DND-41 (cell line): ENCODE results near the gene PPP1R12C.

Experiments used
- ATAC-seq: fragments of 200-7000 bp; cut with Tn5 transposase; 3 replicates; pipeline ENCODE4 v1.9.1; 2021; ENCODE audit warnings: low read depth; ENCODE audit not compliant: insufficient read depth
- DNase-seq: peaks from one replicate; pipeline ENCODE4 v3.0.0-alpha.2; 2020
- H2AFZ ChIP-seq: 2 replicates; pipeline ENCODE4 v1.6.0; 2012; ENCODE audit warnings: low read depth, low read length
- H3K27ac ChIP-seq: 2 replicates; pipeline ENCODE4 v1.5.1; 2012; ENCODE audit warnings: low read length, inconsistent platforms
- H3K27me3 ChIP-seq: fragments of 200-600 bp; sonication (generic); 2 replicates; pipeline ENCODE4 v1.6.0; 2012; ENCODE audit warnings: low read length, mild to moderate bottlenecking, inconsistent platforms; ENCODE audit not compliant: insufficient read depth, poor library complexity
- H3K36me3 ChIP-seq: 2 replicates; pipeline ENCODE4 v1.5.1; 2012; ENCODE audit warnings: low read length, inconsistent platforms; ENCODE audit not compliant: insufficient read depth
- H3K4me1 ChIP-seq: 2 replicates; pipeline ENCODE4 v1.5.1; 2012; ENCODE audit warnings: mild to moderate bottlenecking, low read length; ENCODE audit not compliant: insufficient read depth
- H3K4me2 ChIP-seq: 2 replicates; pipeline ENCODE4 v1.6.0; 2012; ENCODE audit warnings: mild to moderate bottlenecking, moderate library complexity, low read length, inconsistent platforms; ENCODE audit not compliant: insufficient read depth
- H3K4me3 ChIP-seq, 2 experiments: fragments of 200-600 bp in 1 of 2; shearing (Covaris generic) in 1 of 2; 2 replicates each; pipeline ENCODE4 v1.5.1; 2012 to 2016; ENCODE audit warnings: inconsistent platforms in 2 of 2, low read length in 2 of 2, mild to moderate bottlenecking in 2 of 2, low read depth in 1 of 2, moderate library complexity in 1 of 2
- H3K79me2 ChIP-seq: 2 replicates; pipeline ENCODE4 v1.6.0; 2012; ENCODE audit warnings: low read length, inconsistent platforms; ENCODE audit not compliant: insufficient read depth
- H3K9ac ChIP-seq: 2 replicates; pipeline ENCODE4 v1.6.0; 2012; ENCODE audit warnings: low read depth, mild to moderate bottlenecking, inconsistent platforms, low read length, moderate library complexity
- H3K9me3 ChIP-seq: 2 replicates; pipeline ENCODE4 v1.5.1; 2012; ENCODE audit warnings: low read length, moderate library complexity, mild to moderate bottlenecking, inconsistent platforms; ENCODE audit not compliant: insufficient read depth, severe bottlenecking
- H4K20me1 ChIP-seq: 2 replicates; pipeline ENCODE4 v1.6.0; 2012; ENCODE audit warnings: low read length; ENCODE audit not compliant: insufficient read depth
- EZH2 ChIP-seq: IDR thresholded peaks from 3 replicates; pipeline ENCODE4 v1.6.1; 2012; ENCODE audit warnings: borderline replicate concordance, low read depth, mild to moderate bottlenecking, moderate library complexity, low read length, inconsistent platforms; ENCODE audit not compliant: severe bottlenecking
- TF ChIP-seq, protein P1 (sequence below): IDR thresholded peaks from 2 replicates; pipeline ENCODE4 v1.5.1; 2012; ENCODE audit warnings: borderline replicate concordance, low read length, moderate library complexity, mild to moderate bottlenecking; ENCODE audit not compliant: poor library complexity, severe bottlenecking; ENCODE audit errors: extremely low read depth

The PPP1R12C gene

DNA sequence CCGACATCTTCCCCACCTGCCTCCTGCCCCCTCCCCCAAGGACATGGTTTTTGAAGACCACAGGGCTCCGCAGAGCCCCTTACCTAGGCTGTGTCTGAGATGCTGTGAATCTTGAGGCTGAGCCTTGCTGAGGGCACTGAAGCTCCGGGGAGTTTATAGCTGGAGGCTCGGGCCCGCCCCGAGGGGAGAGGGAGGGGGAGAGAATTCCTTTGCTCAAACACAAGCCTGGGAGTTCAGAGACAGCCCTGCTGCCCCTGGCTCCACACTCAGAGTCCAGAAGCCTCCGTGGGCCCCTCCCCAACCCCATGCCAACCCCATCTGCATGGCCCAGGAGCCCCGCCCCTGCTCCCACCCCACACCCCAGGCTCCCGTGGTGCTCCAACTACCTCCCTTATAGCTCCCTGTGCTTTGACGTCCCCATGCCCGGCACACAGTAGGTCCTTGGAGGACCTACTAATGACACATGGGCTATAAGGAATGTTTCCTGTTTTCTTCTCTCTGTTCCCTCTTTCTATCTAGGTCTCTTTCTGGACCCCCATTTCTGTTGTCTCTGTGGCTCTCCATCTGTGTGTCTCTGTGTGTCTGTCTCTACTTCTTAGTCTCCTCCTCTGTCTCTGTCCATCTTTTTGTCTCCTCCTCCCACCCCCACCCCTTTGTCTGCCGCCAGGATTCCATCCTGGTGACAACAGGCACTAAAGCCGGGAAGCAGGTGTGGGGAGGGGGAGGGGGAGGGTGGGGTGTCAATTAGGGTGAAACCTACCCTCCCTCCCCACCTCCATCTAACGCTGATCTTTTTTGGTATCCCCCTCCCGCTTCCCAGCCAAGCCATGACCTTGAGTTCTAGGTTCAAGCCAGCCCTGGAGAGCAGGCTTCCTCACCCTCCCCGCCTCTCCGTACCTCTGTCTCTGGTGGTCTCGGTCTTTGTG lies 31.9 kb upstream of the PPP1R12C start, which contains the start of gene TNNT1:
Gene TNNT1 (minus strand): TSS at position 129 of the 926 bp plus-strand sequence. CDS start 2,049 bp downstream, outside the sequence.
- Histone ChIP-seq H3K27me3 (peaks cover 13% of the 10 kb centered on the region), H3K4me1 (peaks cover 12% of the 10 kb centered on the region; the same call in 1 of the 2 replicates), H3K9me3 (no peaks in the 10 kb centered on the region), H4K20me1 (no peaks in the 10 kb centered on the region), H3K4me2 (no peak within 1 kb of the TSS), H3K36me3 (no peaks in the 10 kb centered on the region), H2AFZ (no peak within 1 kb of the TSS), H3K4me3 (no peak within 1 kb of the TSS), H3K27ac (no peak within 1 kb of the TSS), H3K9ac (no peak within 1 kb of the TSS), H3K79me2 (no peaks in the 10 kb centered on the region)
- no peak for DNase-seq
- no peak for TF ChIP-seq EZH2
- TF ChIP-seq, protein P1, sequence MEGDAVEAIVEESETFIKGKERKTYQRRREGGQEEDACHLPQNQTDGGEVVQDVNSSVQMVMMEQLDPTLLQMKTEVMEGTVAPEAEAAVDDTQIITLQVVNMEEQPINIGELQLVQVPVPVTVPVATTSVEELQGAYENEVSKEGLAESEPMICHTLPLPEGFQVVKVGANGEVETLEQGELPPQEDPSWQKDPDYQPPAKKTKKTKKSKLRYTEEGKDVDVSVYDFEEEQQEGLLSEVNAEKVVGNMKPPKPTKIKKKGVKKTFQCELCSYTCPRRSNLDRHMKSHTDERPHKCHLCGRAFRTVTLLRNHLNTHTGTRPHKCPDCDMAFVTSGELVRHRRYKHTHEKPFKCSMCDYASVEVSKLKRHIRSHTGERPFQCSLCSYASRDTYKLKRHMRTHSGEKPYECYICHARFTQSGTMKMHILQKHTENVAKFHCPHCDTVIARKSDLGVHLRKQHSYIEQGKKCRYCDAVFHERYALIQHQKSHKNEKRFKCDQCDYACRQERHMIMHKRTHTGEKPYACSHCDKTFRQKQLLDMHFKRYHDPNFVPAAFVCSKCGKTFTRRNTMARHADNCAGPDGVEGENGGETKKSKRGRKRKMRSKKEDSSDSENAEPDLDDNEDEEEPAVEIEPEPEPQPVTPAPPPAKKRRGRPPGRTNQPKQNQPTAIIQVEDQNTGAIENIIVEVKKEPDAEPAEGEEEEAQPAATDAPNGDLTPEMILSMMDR: no peak
- no peak for ATAC-seq

DNA sequence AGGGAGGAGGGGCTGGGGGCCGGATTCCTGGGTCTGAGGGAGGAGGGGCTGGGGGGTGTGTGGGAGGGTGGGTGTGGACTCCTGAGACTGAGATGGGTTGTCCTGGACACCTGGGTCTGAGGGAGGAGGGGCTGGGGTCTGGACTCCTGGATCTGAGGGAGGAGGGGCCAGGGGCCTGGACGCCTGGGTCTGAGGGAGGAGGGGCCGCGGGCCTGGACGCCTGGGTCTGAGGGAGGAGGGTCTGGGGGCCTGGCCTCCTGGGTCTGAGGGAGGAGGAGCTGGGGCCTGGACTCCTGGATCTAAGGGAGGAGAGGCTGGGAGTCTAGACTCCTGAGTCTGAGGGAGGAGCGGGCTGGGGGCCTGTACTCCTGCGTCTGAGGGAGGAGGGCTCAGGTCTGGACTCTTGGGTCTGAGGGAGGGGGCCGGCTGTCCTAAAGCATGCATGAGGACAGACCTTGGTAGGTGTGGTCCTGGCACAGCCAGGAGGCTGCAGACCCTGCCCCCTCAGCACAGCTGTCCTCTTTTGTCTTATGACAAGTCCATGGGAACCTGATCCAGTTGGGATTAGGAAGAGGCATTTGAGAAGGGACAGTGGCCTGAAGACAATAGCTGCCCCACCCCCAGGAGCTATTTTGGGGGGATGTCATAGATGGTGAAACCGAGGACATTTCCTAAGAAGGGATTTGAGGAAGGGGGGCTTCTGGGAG lies 30.3 kb upstream of the PPP1R12C start:
- no peak overlapping the region for H3K4me3 ChIP-seq
- H3K79me2 ChIP-seq: no peaks in the 10 kb centered on the region
- H3K9me3 ChIP-seq: no peaks in the 10 kb centered on the region
- no peak overlapping the region for H2AFZ ChIP-seq
- H3K36me3 ChIP-seq: no peaks in the 10 kb centered on the region
- H3K4me2 ChIP-seq: no peak overlapping the region
- H3K27me3 ChIP-seq: peaks cover 13% of the 10 kb centered on the region
- DNase-seq (no peak), ATAC-seq (no peak)
- TF ChIP-seq EZH2: no peak
- TF ChIP-seq, protein P1: no peak
- H4K20me1 ChIP-seq: no peaks in the 10 kb centered on the region
- no peak overlapping the region for H3K27ac ChIP-seq
- H3K4me1 ChIP-seq: no peaks in the 10 kb centered on the region
- H3K9ac ChIP-seq: no peak overlapping the region

DNA sequence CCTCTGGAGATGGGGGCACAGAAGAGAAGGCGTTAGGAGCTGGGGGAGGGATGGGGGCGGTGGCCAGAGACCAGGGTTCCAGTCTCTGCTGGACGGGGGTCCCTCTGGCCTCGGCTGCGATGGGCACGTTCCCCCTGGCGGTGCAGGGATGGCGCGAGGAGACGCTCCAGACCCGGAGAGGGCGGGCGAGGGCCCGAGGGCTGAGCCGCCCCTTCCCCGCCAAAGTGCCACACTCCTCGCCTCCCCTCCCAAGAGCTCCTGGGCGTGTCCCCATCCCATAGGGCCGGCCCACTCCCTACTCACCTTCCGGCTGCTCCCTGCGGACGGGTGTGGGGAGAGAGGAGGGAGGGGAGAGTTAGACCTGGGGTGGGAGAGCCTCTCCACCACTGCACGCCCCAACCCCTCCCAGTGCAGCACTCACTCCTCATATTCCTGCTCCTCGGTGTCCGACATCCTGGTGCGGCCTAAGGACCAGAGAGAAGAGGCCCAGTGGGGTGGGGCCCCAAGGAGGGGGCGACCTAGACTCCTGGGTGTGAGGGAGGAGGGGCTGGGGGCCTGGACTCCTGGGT lies 29.4 kb upstream of the PPP1R12C start:
- no peaks in the 10 kb centered on the region for H3K79me2 ChIP-seq
- H4K20me1 ChIP-seq: no peaks in the 10 kb centered on the region
- H3K27me3 ChIP-seq: peaks cover 13% of the 10 kb centered on the region
- H3K27ac ChIP-seq: no peak overlapping the region
- H3K4me2 ChIP-seq: no peak overlapping the region
- no peak for TF ChIP-seq EZH2
- TF ChIP-seq, protein P1: no peak
- H3K9ac ChIP-seq: no peak overlapping the region
- ATAC-seq (peak; percentile 52; the same call in 2 of the 3 replicates), DNase-seq (no peak)
- H3K4me3 ChIP-seq: no peak overlapping the region
- H3K36me3 ChIP-seq: no peaks in the 10 kb centered on the region
- H3K4me1 ChIP-seq: no peaks in the 10 kb centered on the region
- H2AFZ ChIP-seq: no peak overlapping the region
- H3K9me3 ChIP-seq: no peaks in the 10 kb centered on the region
